ENCODE measurements around the gene ITIH5.
"Not testable (repeated sequence)": the region's sequence is repeated elsewhere in the genome, so short reads cannot be mapped to it uniquely, and the experiment has no call there.

Gene ITIH5

GRCh38 chr10:7665767-7666166 lies 999 bp downstream of the ITIH5 start:
- no peak for DNase-seq (ENCODE audit: low read depth, low spot score)
- no peak for TF ChIP-seq CTCF (IDR thresholded peaks at IDR 0.05; ENCODE audit: low read depth, low read length)
- no peak overlapping the region for H3K4me3 ChIP-seq (ENCODE audit: low read depth, low read length)
- in situ Hi-C loops (cut with HindIII; ENCODE audit: low sequenced_read_pairs), result no loop called here

GRCh38 chr10:7664707-7665106 lies 2.1 kb downstream of the ITIH5 start:
- no peak overlapping the region for H3K4me3 ChIP-seq (ENCODE audit: low read depth, low read length)
- in situ Hi-C loops (cut with HindIII; ENCODE audit: low sequenced_read_pairs), result no loop called here
- TF ChIP-seq CTCF (IDR thresholded peaks at IDR 0.05; ENCODE audit: low read depth, low read length), result no peak
- no peak for DNase-seq (ENCODE audit: low read depth, low spot score)

GRCh38 chr10:7662522-7662921 lies 4.2 kb downstream of the ITIH5 start:
- no peak overlapping the region for H3K4me3 ChIP-seq (ENCODE audit: low read depth, low read length)
- no peak for TF ChIP-seq CTCF (IDR thresholded peaks at IDR 0.05; ENCODE audit: low read depth, low read length)
- in situ Hi-C loops (cut with HindIII; ENCODE audit: low sequenced_read_pairs), result no loop called here
- no peak for DNase-seq (ENCODE audit: low read depth, low spot score)

GRCh38 chr10:7659560-7659959 lies 7.2 kb downstream of the ITIH5 start:
- in situ Hi-C loops (cut with HindIII; ENCODE audit: low sequenced_read_pairs), result no loop called here
- H3K4me3 ChIP-seq (ENCODE audit: low read depth, low read length), result no peak overlapping the region
- no peak for TF ChIP-seq CTCF (IDR thresholded peaks at IDR 0.05; ENCODE audit: low read depth, low read length)
- no peak for DNase-seq (ENCODE audit: low read depth, low spot score)

DNA sequence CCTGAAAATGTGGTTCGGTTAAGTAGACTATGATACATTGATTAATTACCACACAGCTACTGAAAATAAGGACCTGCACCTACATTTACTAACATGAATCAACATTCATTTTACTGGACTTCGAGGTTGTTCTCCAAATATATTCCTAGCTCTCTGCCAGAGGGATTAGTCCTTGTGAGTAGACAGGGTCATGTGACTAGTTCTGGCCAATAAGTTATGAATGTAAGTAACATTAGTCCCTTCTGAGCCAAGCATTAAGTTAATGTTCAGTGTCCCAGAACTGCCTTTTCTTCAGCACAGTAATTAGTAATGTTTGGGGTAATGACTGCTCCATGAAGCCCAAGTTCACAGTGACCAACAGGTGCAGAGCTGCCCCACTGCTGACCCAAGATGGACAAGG lies 9.2 kb downstream of the ITIH5 start:
- no peak for DNase-seq (ENCODE audit: low read depth, low spot score)
- H3K4me3 ChIP-seq (ENCODE audit: low read depth, low read length), result no peak overlapping the region
- no peak for TF ChIP-seq CTCF (IDR thresholded peaks at IDR 0.05; ENCODE audit: low read depth, low read length)
- in situ Hi-C loops (cut with HindIII; ENCODE audit: low sequenced_read_pairs), result no loop called here

DNA sequence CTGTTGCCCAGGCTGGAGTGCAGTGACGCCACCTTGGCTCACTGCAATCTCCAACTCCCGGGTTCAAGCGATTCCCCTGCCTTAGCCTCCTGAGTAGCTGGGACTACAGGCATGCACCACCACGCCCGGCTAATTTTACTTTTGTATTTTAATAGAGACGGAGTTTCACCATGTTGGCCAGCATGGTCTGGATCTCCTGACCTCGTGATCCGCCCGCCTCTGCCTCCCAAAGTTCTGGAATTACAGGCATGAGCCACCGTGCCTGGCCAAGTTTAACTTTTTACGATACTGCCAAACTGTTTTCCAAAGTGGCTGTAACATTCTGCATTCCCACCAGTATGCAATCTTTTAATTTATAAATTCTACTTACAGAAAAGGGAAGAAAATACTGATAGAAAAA lies 9.7 kb downstream of the ITIH5 start:
- H3K4me3 ChIP-seq (ENCODE audit: low read depth, low read length); in situ Hi-C loops (cut with HindIII; ENCODE audit: low sequenced_read_pairs); DNase-seq (ENCODE audit: low read depth, low spot score): not testable (repeated sequence)

GRCh38 chr10:7651853-7652470 lies 14.8 kb downstream of the ITIH5 start:
- in situ Hi-C loops (cut with HindIII; ENCODE audit: low sequenced_read_pairs), result no loop called here
- TF ChIP-seq CTCF (IDR thresholded peaks at IDR 0.05; ENCODE audit: low read depth, low read length), result no peak
- no peak for DNase-seq (ENCODE audit: low read depth, low spot score)
- no peak overlapping the region for H3K4me3 ChIP-seq (ENCODE audit: low read depth, low read length)

Data from astrocyte of the spinal cord (primary cell).